H9 (cell line): Measurements from ENCODE around the gene MGAM2. TPM values are rescaled to one million over a fixed set of nuclear protein-coding genes. Genes with fewer than 3 reads are reported as not detected.
A peak's percentile ranks its signal among the peaks of the same experiment; 100 is the strongest.

Experiments used
- DNase-seq: peaks from one replicate; pipeline ENCODE4 v3.0.0-alpha.2; 2017
- H2AFZ ChIP-seq: one replicate; pipeline ENCODE4 v1.6.1; 2013; ENCODE audit warnings: mild to moderate bottlenecking, low read length, control low read depth, moderate library complexity
- H2AK5ac ChIP-seq: 2 replicates; pipeline ENCODE4 v1.6.1; 2013; ENCODE audit warnings: low read length, control low read depth, mixed read lengths; ENCODE audit not compliant: insufficient read length
- H2BK120ac ChIP-seq: one replicate; pipeline ENCODE4 v1.6.1; 2013; ENCODE audit warnings: low read depth, mild to moderate bottlenecking, low read length, control low read depth, inconsistent platforms; ENCODE audit not compliant: poor library complexity, severe bottlenecking
- H2BK12ac ChIP-seq: 2 replicates; pipeline ENCODE4 v1.6.1; 2013; ENCODE audit warnings: low read length, control low read depth, mixed read lengths, low read depth; ENCODE audit not compliant: insufficient read length
- H2BK15ac ChIP-seq: 2 replicates; pipeline ENCODE4 v1.6.1; 2013; ENCODE audit warnings: low read depth, low read length, control low read depth
- H2BK20ac ChIP-seq: one replicate; pipeline ENCODE4 v1.6.1; 2013; ENCODE audit warnings: low read depth, mild to moderate bottlenecking, low read length, control low read depth, inconsistent platforms; ENCODE audit not compliant: poor library complexity, severe bottlenecking
- H2BK5ac ChIP-seq: 2 replicates; pipeline ENCODE4 v1.6.1; 2013; ENCODE audit warnings: low read length, control low read depth, mixed read lengths; ENCODE audit not compliant: insufficient read length
- H3K14ac ChIP-seq: 2 replicates; pipeline ENCODE4 v1.6.1; 2013; ENCODE audit warnings: low read length, control low read depth; ENCODE audit not compliant: insufficient read depth
- H3K18ac ChIP-seq: 2 replicates; pipeline ENCODE4 v1.6.1; 2013; ENCODE audit warnings: low read depth, mild to moderate bottlenecking, mixed read lengths, low read length, control low read depth; ENCODE audit not compliant: insufficient read length
- H3K23ac ChIP-seq: 2 replicates; pipeline ENCODE4 v1.6.1; 2013; ENCODE audit warnings: low read length, control low read depth, mixed read lengths, low read depth; ENCODE audit not compliant: insufficient read length
- H3K23me2 ChIP-seq: 2 replicates; pipeline ENCODE4 v1.6.1; 2013; ENCODE audit warnings: low read depth, mild to moderate bottlenecking, mixed read lengths, low read length, control low read depth; ENCODE audit not compliant: insufficient read length, poor library complexity, severe bottlenecking
- H3K27ac ChIP-seq: 2 replicates; pipeline ENCODE4 v1.5.1; 2013; ENCODE audit warnings: low read length, control low read depth, mixed read lengths, low read depth; ENCODE audit not compliant: insufficient read length
- H3K27me3 ChIP-seq: 2 replicates; pipeline ENCODE4 v1.6.1; 2013; ENCODE audit warnings: low read length, control low read depth, inconsistent platforms; ENCODE audit not compliant: insufficient read depth
- H3K4ac ChIP-seq: 2 replicates; pipeline ENCODE4 v1.6.1; 2013; ENCODE audit warnings: low read depth, mild to moderate bottlenecking, control low read depth, inconsistent platforms, low read length, moderate library complexity
- H3K4me1 ChIP-seq: 2 replicates; pipeline ENCODE4 v1.6.1; 2013; ENCODE audit warnings: low read length, control low read depth, inconsistent platforms; ENCODE audit not compliant: insufficient read depth
- H3K4me2 ChIP-seq: 2 replicates; pipeline ENCODE4 v1.6.1; 2013; ENCODE audit warnings: low read length, control low read depth, mixed read lengths; ENCODE audit not compliant: insufficient read length, insufficient read depth
- H3K56ac ChIP-seq: 2 replicates; pipeline ENCODE4 v1.6.1; 2013; ENCODE audit warnings: low read depth, mild to moderate bottlenecking, mixed read lengths, low read length, control low read depth; ENCODE audit not compliant: insufficient read length
- H3K79me1 ChIP-seq: 2 replicates; pipeline ENCODE4 v1.6.1; 2013; ENCODE audit warnings: low read depth, mild to moderate bottlenecking, moderate library complexity, low read length, control low read depth, inconsistent platforms; ENCODE audit not compliant: insufficient read depth, poor library complexity, severe bottlenecking
- H3K79me2 ChIP-seq: 2 replicates; pipeline ENCODE4 v1.6.1; 2013; ENCODE audit warnings: low read length, control low read depth, inconsistent platforms; ENCODE audit not compliant: insufficient read depth
- H3K9ac ChIP-seq: 2 replicates; pipeline ENCODE4 v1.6.1; 2013; ENCODE audit warnings: low read length, control low read depth, mixed read lengths; ENCODE audit not compliant: insufficient read length; ENCODE audit errors: extremely low read depth
- H3K9me3 ChIP-seq: one replicate; pipeline ENCODE4 v1.6.1; 2013; ENCODE audit warnings: low read depth, low read length, inconsistent platforms; ENCODE audit not compliant: control insufficient read depth
- H3T11ph ChIP-seq: one replicate; pipeline ENCODE4 v1.6.1; 2013; ENCODE audit warnings: mild to moderate bottlenecking, low read length, control low read depth, inconsistent platforms
- H4K20me1 ChIP-seq: one replicate; pipeline ENCODE4 v1.6.1; 2013; ENCODE audit not compliant: control insufficient read depth, insufficient read length, insufficient read depth
- H4K5ac ChIP-seq: 2 replicates; pipeline ENCODE4 v1.6.1; 2013; ENCODE audit warnings: low read depth, mild to moderate bottlenecking, mixed read lengths, low read length, control low read depth; ENCODE audit not compliant: insufficient read length
- H4K8ac ChIP-seq: replicated peaks from 2 replicates; pipeline ENCODE4 v1.6.1; 2013; ENCODE audit warnings: low read length, control low read depth, mixed read lengths, low read depth; ENCODE audit not compliant: insufficient read length
- H4K91ac ChIP-seq: 2 replicates; pipeline ENCODE4 v1.6.1; 2013; ENCODE audit warnings: low read depth, mild to moderate bottlenecking, moderate library complexity, mixed read lengths, low read length, control low read depth; ENCODE audit not compliant: insufficient read length
- H3K27ac Mint-ChIP-seq, 3 experiments: 2 replicates in 2 of 3; 3 replicates in 1 of 3; pipeline ENCODE4 v1.8.0; 2020 to 2021; ENCODE audit warnings: mixed read lengths in 3 of 3, mild to moderate bottlenecking in 1 of 3, moderate library complexity in 1 of 3
- H3K27me3 Mint-ChIP-seq: 2 replicates; pipeline ENCODE4 v1.8.0; 2021; ENCODE audit warnings: low read depth, mild to moderate bottlenecking, moderate library complexity, mixed read lengths
- H3K36me3 Mint-ChIP-seq, 3 experiments: 2 replicates in 2 of 3; 3 replicates in 1 of 3; pipeline ENCODE4 v1.8.0; 2020 to 2021; ENCODE audit warnings: low read depth in 3 of 3, mixed read lengths in 3 of 3; ENCODE audit not compliant: insufficient read depth in 1 of 3
- H3K4me1 Mint-ChIP-seq, 2 experiments: 2 replicates each; pipeline ENCODE4 v1.8.0; 2020; ENCODE audit warnings: mixed read lengths in 2 of 2
- H3K4me3 Mint-ChIP-seq, 2 experiments: 2 replicates in 1 of 2; 3 replicates in 1 of 2; pipeline ENCODE4 v1.8.0; 2020 to 2021; ENCODE audit warnings: mild to moderate bottlenecking in 2 of 2, mixed read lengths in 2 of 2, moderate library complexity in 1 of 2
- H3K9me3 Mint-ChIP-seq, 2 experiments: 2 replicates in 1 of 2; 3 replicates in 1 of 2; pipeline ENCODE4 v1.8.0; 2020; ENCODE audit warnings: mild to moderate bottlenecking in 2 of 2, mixed read lengths in 2 of 2, moderate library complexity in 1 of 2
- WGBS: extraction: QIAGEN DNeasy Blood & Tissue Kit; methylation state at CpG from one replicate; pipeline ENCODE4 v1.1.7; 2013; ENCODE audit warnings: missing lambda C conversion rate, low lambda C conversion rate, mixed read lengths; ENCODE audit not compliant: insufficient read length; ENCODE audit errors: extremely low coverage; 5-methylcytosine and 5-hydroxymethylcytosine counted together
- total RNA-seq: library from RNA; stranded (reverse); gene quantifications from 2 replicates; pipeline ENCODE4 v1.2.1, GENCODE V29; 2021
- TF ChIP-seq, protein P1 (sequence below): fragments of 200-600 bp; sonication (generic); conservative IDR thresholded peaks from 3 replicates; pipeline ENCODE4 v1.8.0; 2021; ENCODE audit warnings: antibody characterized with exemption, mild to moderate bottlenecking

MGAM2 gene
- total RNA-seq, 1 experiment from 2014 or later, result not detected

- Histone ChIP-seq H3K9me3 (no peaks in the 10 kb centered on the region), H2BK5ac (no peak overlapping the region), H2AK5ac (no peak overlapping the region), H4K5ac (no peak overlapping the region), H4K20me1 (no peaks in the 10 kb centered on the region), H2BK15ac (no peak overlapping the region), H2BK12ac (no peak overlapping the region), H3T11ph (no peak overlapping the region), H3K4ac (no peak overlapping the region), H3K14ac (no peak overlapping the region), H3K4me1 (peaks cover 3% of the 10 kb centered on the region; the same call in 1 of the 2 replicates), H3K18ac (no peak overlapping the region), H3K56ac (no peak overlapping the region), H3K4me2 (peak overlapping the region; percentile 36), H3K27me3 (no peaks in the 10 kb centered on the region), H2AFZ (no peak overlapping the region), H3K27ac (no peak overlapping the region), H4K8ac (no peak overlapping the region), H3K23ac (no peak overlapping the region), H3K23me2 (no peaks in the 10 kb centered on the region), H3K79me1 (no peaks in the 10 kb centered on the region), H2BK20ac (no peak overlapping the region), H2BK120ac (no peak overlapping the region), H3K79me2 (no peaks in the 10 kb centered on the region), H4K91ac (no peak overlapping the region), H3K9ac (no peak overlapping the region)
- H3K9me3 Mint-ChIP-seq, result no peaks in the 10 kb centered on the region
- H3K27ac Mint-ChIP-seq, result peak overlapping the region in 2 of 3 experiments; percentile 1 to 6; a peak in 2 of 7 replicates
- H3K36me3 Mint-ChIP-seq, result no peaks in the 10 kb centered on the region
- peaks cover 9 to 12% of the 10 kb centered on the region in 2 experiments for H3K4me1 Mint-ChIP-seq
- no peaks in the 10 kb centered on the region for H3K27me3 Mint-ChIP-seq
- DNase-seq, result peak; percentile 56
- no CpG with 5 or more reads among the region's 1 CpG for WGBS
- TF ChIP-seq, protein P1, sequence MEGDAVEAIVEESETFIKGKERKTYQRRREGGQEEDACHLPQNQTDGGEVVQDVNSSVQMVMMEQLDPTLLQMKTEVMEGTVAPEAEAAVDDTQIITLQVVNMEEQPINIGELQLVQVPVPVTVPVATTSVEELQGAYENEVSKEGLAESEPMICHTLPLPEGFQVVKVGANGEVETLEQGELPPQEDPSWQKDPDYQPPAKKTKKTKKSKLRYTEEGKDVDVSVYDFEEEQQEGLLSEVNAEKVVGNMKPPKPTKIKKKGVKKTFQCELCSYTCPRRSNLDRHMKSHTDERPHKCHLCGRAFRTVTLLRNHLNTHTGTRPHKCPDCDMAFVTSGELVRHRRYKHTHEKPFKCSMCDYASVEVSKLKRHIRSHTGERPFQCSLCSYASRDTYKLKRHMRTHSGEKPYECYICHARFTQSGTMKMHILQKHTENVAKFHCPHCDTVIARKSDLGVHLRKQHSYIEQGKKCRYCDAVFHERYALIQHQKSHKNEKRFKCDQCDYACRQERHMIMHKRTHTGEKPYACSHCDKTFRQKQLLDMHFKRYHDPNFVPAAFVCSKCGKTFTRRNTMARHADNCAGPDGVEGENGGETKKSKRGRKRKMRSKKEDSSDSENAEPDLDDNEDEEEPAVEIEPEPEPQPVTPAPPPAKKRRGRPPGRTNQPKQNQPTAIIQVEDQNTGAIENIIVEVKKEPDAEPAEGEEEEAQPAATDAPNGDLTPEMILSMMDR, result no peak
- no peak overlapping the region for H3K4me3 Mint-ChIP-seq
Observed at GRCh38 chr7:142112086-142112485, 568 bp downstream of the MGAM2 start.
